HCT116 (cell line): ENCODE results near the gene PDHB.
A peak's percentile ranks its signal among the peaks of the same experiment; 100 is the strongest.

Source experiments
- CEBPB ChIP-seq: IDR thresholded peaks from 2 replicates; pipeline ENCODE4 v1.6.1; 2012; ENCODE audit warnings: low read depth
- CTCF ChIP-seq, 3 experiments: fragments of 200-600 bp in 1 of 3; sonication (generic) in 1 of 3; IDR thresholded peaks in 2 of 3; conservative IDR thresholded peaks in 1 of 3; 2 replicates each; pipeline ENCODE4 v1.5.1; 2012 to 2017; ENCODE audit warnings: low read depth in 2 of 3, low read length in 2 of 3, antibody characterized with exemption in 1 of 3, borderline replicate concordance in 1 of 3, control low read depth in 1 of 3, mild to moderate bottlenecking in 1 of 3, mixed read lengths in 1 of 3, mixed run types in 1 of 3, moderate library complexity in 1 of 3; ENCODE audit not compliant: insufficient read depth in 1 of 3
- ELF1 ChIP-seq: IDR thresholded peaks from 2 replicates; pipeline ENCODE4 v1.6.1; 2012; ENCODE audit warnings: low read depth, borderline replicate concordance
- EZH2 ChIP-seq: fragments of 200-600 bp; sonication (generic); IDR thresholded peaks from 2 replicates; pipeline ENCODE4 v1.6.1; 2017; ENCODE audit warnings: antibody characterized with exemption, mixed run types
- EZH2phosphoT487 ChIP-seq: fragments of 200-600 bp; IDR thresholded peaks from 2 replicates; pipeline ENCODE4 v1.6.1; 2018; ENCODE audit warnings: antibody characterized with exemption, borderline replicate concordance
- FOSL1 ChIP-seq: IDR thresholded peaks from 2 replicates; pipeline ENCODE4 v1.6.1; 2012; ENCODE audit warnings: low read depth
- JUND ChIP-seq: IDR thresholded peaks from 2 replicates; pipeline ENCODE4 v1.6.1; 2012
- POLR2A ChIP-seq: IDR thresholded peaks from 2 replicates; pipeline ENCODE4 v1.7.0; 2011; ENCODE audit warnings: borderline replicate concordance; ENCODE audit not compliant: insufficient read depth, insufficient read length; ENCODE audit errors: extremely low read depth
- POLR2AphosphoS5 ChIP-seq: IDR thresholded peaks from 2 replicates; pipeline ENCODE4 v1.6.1; 2011; ENCODE audit warnings: mild to moderate bottlenecking, low read depth, low read length, moderate library complexity
- RAD21 ChIP-seq: IDR thresholded peaks from 2 replicates; pipeline ENCODE4 v1.6.1; 2012; ENCODE audit warnings: low read depth, mild to moderate bottlenecking
- REST ChIP-seq: IDR thresholded peaks from 2 replicates; pipeline ENCODE4 v1.6.1; 2012; ENCODE audit warnings: low read depth
- SP1 ChIP-seq: IDR thresholded peaks from 2 replicates; pipeline ENCODE4 v1.6.1; 2012; ENCODE audit warnings: low read depth
- ZFX ChIP-seq: fragments of 450-650 bp; IDR thresholded peaks from 2 replicates; pipeline ENCODE4 v1.6.1; 2017
- ZNF274 ChIP-seq: fragments of 200-500 bp; sonication (Bioruptor generic); IDR thresholded peaks from 2 replicates; pipeline ENCODE4 v1.6.1; 2014; ENCODE audit warnings: mild to moderate bottlenecking, low read depth, low read length, inconsistent platforms

- TF ChIP-seq REST (no peak), CTCF (IDR thresholded peaks at IDR 0.05 in 2 of 3, conservative IDR thresholded peaks at IDR 0.05 in 1 of 3; ENCODE audit: borderline replicate concordance in 1 of 3, insufficient read depth in 1 of 3, low read depth in 2 of 3, low read length in 2 of 3) (no peak), POLR2A (no peak), POLR2AphosphoS5 (no peak), ZNF274 (no peak), ZFX (no peak), JUND (peak; percentile 63), EZH2 (no peak), SP1 (peak; percentile 21; the same call in 1 of the 2 replicates), EZH2phosphoT487 (no peak), FOSL1 (peak; percentile 79), RAD21 (no peak), CEBPB (no peak), ELF1 (no peak)
These were observed 49.7 kb downstream of the PDHB start for GRCh38 chr3:58383904-58384303.
